Measurements from ENCODE around the gene AGAP4. TPM values are rescaled to one million over a fixed set of nuclear protein-coding genes. Genes with fewer than 3 reads are reported as not detected.
"Not testable (repeated sequence)": the region's sequence is repeated elsewhere in the genome, so short reads cannot be mapped to it uniquely, and the experiment has no call there.

Gene AGAP4
- total RNA-seq, result 1 to 10 TPM; 3.4 to 7.2 TPM

- H3K9me3 ChIP-seq; H3K27ac ChIP-seq; H3K4me3 ChIP-seq; H3K27me3 ChIP-seq; DNase-seq (ENCODE audit: low spot score); H3K4me1 ChIP-seq; H3K36me3 ChIP-seq: not testable (repeated sequence)
Measured at GRCh38 chr10:45847400-45847799, at the start of gene AGAP4. Gene AGAP4 (minus strand): TSS chr10:45847500. CDS start chr10:45847347, 153 bp downstream.

- H3K4me1 ChIP-seq; H3K9me3 ChIP-seq; DNase-seq (ENCODE audit: low spot score); H3K36me3 ChIP-seq; H3K27me3 ChIP-seq; H3K4me3 ChIP-seq; H3K27ac ChIP-seq: not testable (repeated sequence)
Measured at GRCh38 chr10:45890721-45891120, 43.4 kb upstream of the AGAP4 start.

DNA sequence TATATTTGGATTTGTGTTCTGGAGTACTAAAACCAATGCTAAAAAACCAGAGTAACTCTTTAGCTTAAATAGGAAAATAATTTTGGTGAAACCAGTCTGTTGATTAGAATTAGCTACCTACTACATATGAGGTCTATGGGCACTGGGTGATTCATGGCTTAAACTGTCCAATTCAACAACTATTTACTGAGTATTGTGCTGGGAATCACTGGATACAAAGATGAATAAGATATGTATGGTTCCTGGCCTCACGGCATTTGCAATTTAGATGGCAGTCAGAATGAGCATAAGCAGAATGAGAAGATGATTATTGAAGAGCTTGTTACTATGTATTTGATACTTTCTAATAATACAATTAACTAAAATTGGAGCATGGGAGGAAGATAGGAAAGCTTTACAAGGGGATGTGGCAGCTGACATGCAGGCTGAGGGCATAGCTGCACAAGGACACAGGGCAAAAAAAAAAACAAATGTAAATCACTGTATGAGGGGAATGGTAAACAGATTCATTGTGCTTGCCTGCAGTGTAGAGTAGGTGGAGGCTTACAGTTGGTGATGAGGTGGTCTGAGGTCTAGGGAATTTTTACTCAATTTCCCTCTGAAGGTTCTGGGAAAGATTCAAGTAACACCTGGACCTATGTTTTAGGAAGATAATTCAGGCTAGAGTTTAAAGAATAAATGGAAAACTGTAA, 42.4 kb upstream of the AGAP4 start:
- H3K4me3 ChIP-seq; H3K9me3 ChIP-seq; DNase-seq (ENCODE audit: low spot score); H3K27ac ChIP-seq; H3K27me3 ChIP-seq; H3K4me1 ChIP-seq; H3K36me3 ChIP-seq: not testable (repeated sequence)

DNA sequence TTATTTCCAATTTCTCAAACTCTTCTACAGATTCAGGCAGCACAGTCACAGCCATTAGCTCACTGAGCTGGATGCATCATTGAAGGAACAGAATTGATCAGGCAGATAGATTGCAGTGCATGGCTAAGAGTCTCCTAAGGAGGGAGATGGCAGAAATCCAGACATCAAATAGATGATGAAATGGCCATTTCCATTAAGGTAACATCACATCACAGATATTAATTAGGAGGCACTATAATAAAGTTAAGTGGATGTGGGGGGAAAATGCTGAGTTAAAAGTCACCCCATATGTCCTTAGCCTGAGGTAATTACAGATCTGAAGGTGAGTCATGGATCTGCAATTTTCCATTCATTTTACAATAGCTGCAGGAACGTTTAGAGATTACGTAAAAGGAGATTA, 35.6 kb upstream of the AGAP4 start:
- DNase-seq (ENCODE audit: low spot score); H3K36me3 ChIP-seq; H3K4me1 ChIP-seq; H3K9me3 ChIP-seq; H3K4me3 ChIP-seq; H3K27ac ChIP-seq; H3K27me3 ChIP-seq: not testable (repeated sequence)

GRCh38 chr10:45865404-45865803, 18.1 kb upstream of the AGAP4 start:
- H3K36me3 ChIP-seq; DNase-seq (ENCODE audit: low spot score); H3K27ac ChIP-seq; H3K27me3 ChIP-seq; H3K9me3 ChIP-seq; H3K4me3 ChIP-seq; H3K4me1 ChIP-seq: not testable (repeated sequence)

GRCh38 chr10:45864264-45864663, 17.0 kb upstream of the AGAP4 start:
- not testable (repeated sequence) for H3K4me1 ChIP-seq; H3K27ac ChIP-seq; H3K36me3 ChIP-seq; H3K9me3 ChIP-seq; H3K4me3 ChIP-seq; H3K27me3 ChIP-seq; DNase-seq (ENCODE audit: low spot score)

DNA sequence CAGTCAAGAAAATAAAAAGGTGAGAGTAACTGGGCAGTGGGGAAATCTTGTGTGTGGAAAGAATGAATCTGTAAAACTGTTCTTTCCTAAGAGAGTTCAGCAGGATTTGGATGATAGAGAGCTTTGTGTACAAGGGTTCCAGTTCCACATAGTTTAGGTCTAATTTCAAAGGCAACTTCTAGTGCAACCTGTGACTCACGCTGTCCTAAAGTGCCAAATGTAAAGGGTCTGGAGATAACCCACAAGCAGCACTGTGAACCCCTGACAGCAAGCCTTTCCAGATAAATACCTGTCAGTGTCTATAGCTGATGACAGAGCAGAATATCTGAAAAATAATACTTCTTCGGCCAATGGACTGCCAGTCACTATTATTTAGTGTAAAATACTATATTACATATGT, 16.3 kb upstream of the AGAP4 start:
- not testable (repeated sequence) for H3K9me3 ChIP-seq; H3K4me3 ChIP-seq; H3K4me1 ChIP-seq; H3K27ac ChIP-seq; H3K27me3 ChIP-seq; DNase-seq (ENCODE audit: low spot score); H3K36me3 ChIP-seq

GRCh38 chr10:45857931-45858330, 10.6 kb upstream of the AGAP4 start:
- not testable (repeated sequence) for DNase-seq (ENCODE audit: low spot score); H3K9me3 ChIP-seq; H3K27me3 ChIP-seq; H3K4me3 ChIP-seq; H3K36me3 ChIP-seq; H3K27ac ChIP-seq; H3K4me1 ChIP-seq

DNA sequence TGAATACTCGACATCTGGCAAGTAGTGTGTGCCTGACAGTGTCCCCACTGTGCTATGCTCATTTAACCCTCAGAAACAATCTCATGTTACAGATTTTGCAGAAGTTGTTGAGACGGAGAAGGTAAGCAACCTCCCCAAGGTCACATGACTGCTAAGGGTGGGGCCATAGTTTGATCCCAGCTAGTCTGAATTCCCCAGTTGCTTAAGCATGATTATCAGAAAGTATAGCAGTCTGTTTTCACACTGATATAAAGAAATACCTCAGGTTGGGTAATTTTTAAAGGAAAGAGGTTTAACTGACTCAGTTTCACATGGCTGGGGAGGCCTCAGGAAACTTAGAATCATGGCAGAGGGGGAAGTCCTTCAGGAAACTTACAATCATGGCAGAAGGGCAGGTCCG, 1.2 kb upstream of the AGAP4 start:
- DNase-seq (ENCODE audit: low spot score); H3K27ac ChIP-seq: not testable (repeated sequence)

DNA sequence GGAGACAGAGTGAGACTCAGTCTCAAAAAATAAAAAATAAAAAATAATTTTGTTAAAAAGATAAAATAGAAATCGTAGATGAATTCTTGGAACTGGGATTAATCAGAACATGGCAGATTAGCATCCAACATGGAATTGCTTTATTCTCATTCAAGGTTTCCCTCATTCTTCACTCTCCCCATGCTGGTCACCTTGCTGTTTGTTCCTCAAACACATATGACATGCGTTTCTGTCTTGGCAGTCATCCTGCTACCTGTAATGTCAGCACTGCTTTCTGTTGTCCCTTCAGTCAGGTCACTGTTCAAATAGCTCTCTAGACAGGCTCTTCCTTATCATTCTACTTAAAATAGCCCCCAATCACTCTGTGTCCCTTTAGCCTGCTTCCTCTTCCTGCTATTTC, 24.4 kb downstream of the AGAP4 start:
- not testable (repeated sequence) for H3K9me3 ChIP-seq; H3K27ac ChIP-seq; H3K27me3 ChIP-seq; DNase-seq (ENCODE audit: low spot score); H3K36me3 ChIP-seq; H3K4me1 ChIP-seq; H3K4me3 ChIP-seq

More for the DNA sequence above, 1.2 kb upstream of the AGAP4 start:
- not testable (repeated sequence) for H3K27me3 ChIP-seq, H3K36me3 ChIP-seq, H3K9me3 ChIP-seq, H3K4me1 ChIP-seq, H3K4me3 ChIP-seq

DNA sequence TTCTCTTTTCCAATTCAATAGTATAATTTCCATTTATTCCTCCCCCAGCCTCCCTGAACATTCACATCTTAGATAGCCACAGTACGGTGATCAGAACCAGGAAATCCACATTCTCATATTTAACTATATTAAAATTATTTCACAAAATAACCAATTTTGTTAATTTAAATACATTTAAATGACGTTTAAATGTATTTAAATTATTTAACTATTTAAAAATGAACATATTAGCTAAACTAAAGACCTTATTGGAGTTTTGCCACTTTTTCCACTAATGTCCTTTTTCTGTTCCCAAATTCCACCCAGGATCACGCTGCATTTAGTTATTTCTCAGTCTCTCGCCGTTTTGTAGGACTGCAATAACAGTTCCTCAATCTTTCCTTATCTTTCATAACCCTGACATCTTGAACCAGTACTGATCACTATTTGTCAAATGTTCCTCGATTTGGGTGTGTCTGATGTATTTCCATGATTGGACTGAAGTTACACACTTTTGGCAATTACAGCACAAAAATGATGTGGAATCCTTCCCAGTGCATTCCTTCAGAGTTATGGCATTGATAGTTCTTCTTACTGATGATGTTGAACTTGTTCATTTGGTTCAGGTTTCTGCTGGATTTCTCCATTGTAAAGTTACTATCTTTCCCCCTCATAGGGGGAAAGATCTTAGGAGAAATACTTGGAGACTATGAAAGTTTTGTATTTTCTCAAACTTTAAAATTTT, 27.0 kb downstream of the AGAP4 start:
- not testable (repeated sequence) for H3K27me3 ChIP-seq; H3K4me1 ChIP-seq; DNase-seq (ENCODE audit: low spot score); H3K9me3 ChIP-seq; H3K4me3 ChIP-seq; H3K36me3 ChIP-seq; H3K27ac ChIP-seq

All from right atrium auricular region (tissue), 2 donors.